Memory B cell (primary cell): ENCODE data around the gene TMEM184C.
A peak's percentile ranks its signal among the peaks of the same experiment; 100 is the strongest.

ENCODE experiments used
- ATAC-seq: fragments of 150-1000 bp; cut with Tn5 transposase; 2 replicates; pipeline ENCODE4 v1.10.0; 2021; ENCODE audit warnings: low read depth, mild to moderate bottlenecking, moderate library complexity
- DNase-seq, 2 donors: peaks; one replicate each; pipeline ENCODE4 v3.0.0; 2022; ENCODE audit warnings: low spot score in 2 of 2
- H3K27ac Mint-ChIP-seq: one replicate; pipeline ENCODE4 v1.8.0; 2022; ENCODE audit warnings: mild to moderate bottlenecking, moderate library complexity, mixed read lengths
- H3K27me3 Mint-ChIP-seq: one replicate; pipeline ENCODE4 v1.8.0; 2022; ENCODE audit warnings: mixed read lengths
- H3K36me3 Mint-ChIP-seq: one replicate; pipeline ENCODE4 v1.8.0; 2022; ENCODE audit warnings: mild to moderate bottlenecking, mixed read lengths
- H3K4me1 Mint-ChIP-seq: one replicate; pipeline ENCODE4 v1.8.0; 2022; ENCODE audit warnings: mixed read lengths
- H3K4me3 Mint-ChIP-seq: one replicate; pipeline ENCODE4 v1.8.0; 2022; ENCODE audit warnings: mild to moderate bottlenecking, moderate library complexity, mixed read lengths
- H3K9me3 Mint-ChIP-seq: one replicate; pipeline ENCODE4 v1.8.0; 2022; ENCODE audit warnings: mixed read lengths

The TMEM184C gene

DNA sequence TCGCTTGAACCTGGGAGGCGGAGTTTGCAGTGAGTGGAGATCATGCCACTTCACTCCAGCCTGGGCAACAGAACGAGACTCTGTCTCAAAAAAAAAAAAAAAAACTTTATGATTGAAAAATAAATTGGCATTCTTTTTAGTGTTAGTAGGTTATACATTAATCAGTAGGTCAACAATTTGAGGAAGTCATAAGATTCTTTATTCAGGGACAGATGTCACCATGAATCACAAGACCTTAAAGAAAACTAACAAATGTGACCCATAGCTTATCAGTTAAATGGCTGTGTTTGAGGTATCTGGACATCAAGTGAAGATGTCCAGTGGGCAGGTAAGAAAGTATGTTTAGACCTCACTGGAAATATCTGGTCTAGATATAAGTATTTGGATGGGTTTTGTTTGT, 76.0 kb downstream of the TMEM184C start:
- Mint-ChIP-seq H3K4me1 (no peaks in the 10 kb centered on the region), H3K27me3 (peaks cover 13% of the 10 kb centered on the region), H3K9me3 (no peaks in the 10 kb centered on the region), H3K4me3 (no peak overlapping the region), H3K36me3 (no peaks in the 10 kb centered on the region), H3K27ac (no peak overlapping the region)
- ATAC-seq (no peak), DNase-seq (no peak)

DNA sequence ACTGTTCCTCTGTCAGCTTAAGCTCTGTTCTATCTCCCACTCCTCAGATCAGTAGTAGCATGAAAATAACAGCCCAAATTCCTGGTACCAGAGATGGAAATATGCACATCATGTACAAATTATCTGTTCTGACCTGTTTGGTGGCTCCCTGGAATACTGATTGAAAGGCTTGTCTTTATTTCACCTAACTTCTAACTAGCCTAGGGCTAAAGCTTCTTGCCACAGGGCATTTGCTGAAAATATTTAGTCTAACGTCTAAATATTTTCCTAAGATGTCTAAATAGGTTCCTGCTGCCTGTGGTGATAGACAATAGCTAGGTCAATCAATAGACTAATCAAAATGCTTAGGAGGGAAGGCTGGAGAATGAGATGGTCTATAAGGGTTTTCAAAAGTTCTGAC, 79.7 kb downstream of the TMEM184C start:
- Mint-ChIP-seq H3K27ac (no peak overlapping the region), H3K9me3 (peaks cover 1% of the 10 kb centered on the region), H3K27me3 (peaks cover 3% of the 10 kb centered on the region), H3K36me3 (no peaks in the 10 kb centered on the region), H3K4me1 (no peaks in the 10 kb centered on the region), H3K4me3 (no peak overlapping the region)
- ATAC-seq (no peak), DNase-seq (no peak)

DNA sequence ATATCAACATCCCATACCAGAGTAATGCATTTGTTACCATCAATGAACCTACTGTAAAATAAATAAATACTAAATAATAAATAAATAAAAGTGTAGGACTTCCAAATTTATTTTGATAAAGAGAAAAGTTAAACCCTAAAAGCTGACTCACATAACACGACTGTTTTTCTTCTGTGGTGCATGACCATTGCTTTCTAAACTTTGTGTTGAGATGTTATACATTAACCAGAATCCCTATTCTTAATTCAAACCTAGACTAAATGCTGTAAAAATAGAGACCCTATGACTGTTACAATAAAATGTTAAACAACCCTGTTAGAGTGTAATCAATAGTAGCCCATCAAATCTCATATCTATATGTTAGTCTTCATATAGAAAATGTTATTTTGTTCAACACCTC, 87.6 kb downstream of the TMEM184C start:
- H3K4me3 Mint-ChIP-seq = no peak overlapping the region
- no peak for ATAC-seq
- H3K9me3 Mint-ChIP-seq = peaks cover 1% of the 10 kb centered on the region
- H3K4me1 Mint-ChIP-seq = no peaks in the 10 kb centered on the region
- H3K27ac Mint-ChIP-seq = no peak overlapping the region
- H3K27me3 Mint-ChIP-seq = no peaks in the 10 kb centered on the region
- H3K36me3 Mint-ChIP-seq = no peaks in the 10 kb centered on the region
- DNase-seq = no peak

DNA sequence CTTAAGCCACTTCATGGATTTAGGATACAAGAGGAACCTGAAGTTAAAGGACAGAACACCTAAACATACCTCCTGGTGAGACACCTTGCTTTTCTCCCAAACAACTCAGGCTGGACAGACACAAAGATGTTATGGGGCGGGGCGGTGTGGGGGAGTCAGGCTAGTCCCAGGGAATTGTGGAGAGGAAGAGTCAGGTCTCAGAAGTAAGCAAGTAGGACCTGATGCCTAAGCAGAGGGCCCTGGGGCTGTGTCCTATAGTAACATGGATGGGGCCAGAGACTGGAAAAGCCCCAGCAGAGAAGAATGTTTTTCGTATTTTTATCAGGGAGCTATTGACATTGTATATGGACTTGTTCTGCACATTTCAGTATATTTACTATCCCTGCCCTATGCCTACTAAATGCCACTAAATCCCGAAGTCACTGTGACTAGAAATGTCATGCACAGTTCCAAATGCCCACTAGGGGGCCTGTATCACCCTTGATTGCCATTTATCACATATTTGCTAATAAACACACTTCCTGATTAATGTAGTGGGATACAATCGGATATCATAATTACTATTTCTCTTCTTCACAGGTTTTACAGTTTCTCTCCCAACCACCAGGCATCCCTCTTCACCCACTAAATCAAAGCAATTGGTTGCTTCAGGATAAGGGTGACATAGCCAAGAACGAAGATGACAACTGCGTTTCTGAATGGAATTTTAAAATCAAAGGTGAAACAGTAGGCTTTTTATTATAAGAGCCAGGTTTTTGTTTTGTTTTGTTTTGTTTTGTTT, 90.9 kb downstream of the TMEM184C start:
- H3K4me3 Mint-ChIP-seq = no peak overlapping the region
- H3K27me3 Mint-ChIP-seq = no peaks in the 10 kb centered on the region
- H3K27ac Mint-ChIP-seq = no peak overlapping the region
- no peaks in the 10 kb centered on the region for H3K4me1 Mint-ChIP-seq
- ATAC-seq (peak; percentile 54), DNase-seq (peak; percentile 10 to 20)
- H3K36me3 Mint-ChIP-seq = no peaks in the 10 kb centered on the region
- no peaks in the 10 kb centered on the region for H3K9me3 Mint-ChIP-seq

DNA sequence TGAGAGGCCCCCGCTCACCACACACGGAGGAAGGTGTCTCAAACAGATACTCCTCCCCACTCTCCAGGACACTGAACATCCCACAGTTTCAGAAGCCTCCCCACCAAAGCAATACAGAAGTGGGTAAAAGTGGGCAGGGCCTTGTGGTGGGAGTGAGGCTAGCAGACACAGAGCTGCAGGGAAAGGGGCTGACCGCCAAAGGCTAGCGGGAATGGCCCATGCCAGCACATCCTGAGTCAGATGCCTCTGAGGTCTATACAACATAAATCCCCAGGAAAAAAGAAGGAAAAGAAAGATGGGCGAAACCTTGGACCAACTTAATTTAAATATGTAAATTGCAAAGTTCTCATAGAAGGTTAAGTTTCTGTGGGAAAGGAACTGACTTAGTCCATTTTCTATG, 92.8 kb downstream of the TMEM184C start:
- ATAC-seq (no peak), DNase-seq (no peak)
- Mint-ChIP-seq H3K4me3 (no peak overlapping the region), H3K36me3 (no peaks in the 10 kb centered on the region), H3K27ac (no peak overlapping the region), H3K27me3 (peaks cover 2% of the 10 kb centered on the region), H3K4me1 (no peaks in the 10 kb centered on the region), H3K9me3 (no peaks in the 10 kb centered on the region)

DNA sequence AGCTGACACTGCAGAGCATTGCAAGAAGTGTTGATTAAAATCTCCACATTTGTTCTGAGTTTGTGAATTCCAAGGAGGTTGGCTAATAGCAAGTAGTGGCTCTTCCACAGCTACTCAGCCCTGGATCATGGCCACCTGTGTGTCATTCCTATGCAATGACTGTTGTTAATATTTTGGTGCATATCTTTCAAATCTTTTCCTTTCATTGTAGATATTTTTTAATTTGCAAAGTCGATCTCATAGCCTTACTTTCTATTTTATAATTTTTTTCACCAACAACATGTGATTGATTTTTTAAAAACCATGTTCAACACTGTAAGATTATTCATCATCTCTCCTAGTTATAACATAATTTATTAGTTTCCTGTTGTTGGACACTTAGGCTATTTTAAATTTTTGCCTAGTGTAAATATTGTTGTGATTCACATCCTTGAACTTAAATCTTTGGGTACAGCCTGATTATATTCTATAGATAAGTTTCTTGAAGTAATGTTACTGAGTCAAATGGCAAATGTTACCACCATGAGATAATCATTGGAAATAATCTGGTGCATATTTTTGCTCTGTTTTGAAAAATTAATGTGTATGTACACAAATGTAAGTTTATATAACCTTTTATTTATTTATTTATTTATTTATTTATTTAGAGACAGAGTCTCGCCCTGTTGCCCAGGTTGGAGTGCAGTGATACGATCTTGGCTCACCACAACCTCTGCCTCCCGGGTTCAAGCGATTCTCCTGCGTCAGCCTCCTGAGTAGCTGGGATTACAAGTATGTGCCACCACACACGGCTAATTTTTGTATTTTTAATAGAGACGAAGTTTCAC, 97.6 kb downstream of the TMEM184C start:
- Mint-ChIP-seq H3K4me3 (no peak overlapping the region), H3K27ac (no peak overlapping the region), H3K4me1 (no peaks in the 10 kb centered on the region), H3K27me3 (peaks cover 8% of the 10 kb centered on the region), H3K36me3 (no peaks in the 10 kb centered on the region), H3K9me3 (no peaks in the 10 kb centered on the region)
- DNase-seq = no peak
- no peak for ATAC-seq

DNA sequence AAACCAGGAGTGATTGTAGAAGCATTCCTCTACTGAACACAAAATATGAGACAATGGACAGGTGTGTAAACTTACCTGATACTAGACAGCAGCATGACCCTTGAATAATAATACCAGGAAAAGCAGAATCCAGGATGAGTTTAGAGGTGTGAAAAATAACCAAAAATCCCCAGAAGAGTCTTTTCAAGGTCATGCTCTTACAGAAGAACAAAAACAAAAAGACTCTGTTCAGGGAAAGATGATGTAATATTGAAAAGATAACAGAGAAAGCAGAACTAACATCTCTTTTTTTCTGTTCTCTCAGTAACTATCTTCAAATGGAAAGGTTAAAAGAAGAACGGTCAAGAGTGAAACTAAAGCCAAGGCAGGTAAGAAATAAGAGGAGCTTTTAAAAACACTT, 100.7 kb downstream of the TMEM184C start:
- DNase-seq (no peak), ATAC-seq (no peak)
- peaks cover 8% of the 10 kb centered on the region for H3K27me3 Mint-ChIP-seq
- H3K4me3 Mint-ChIP-seq = no peak overlapping the region
- H3K36me3 Mint-ChIP-seq = no peaks in the 10 kb centered on the region
- H3K4me1 Mint-ChIP-seq = no peaks in the 10 kb centered on the region
- H3K27ac Mint-ChIP-seq = no peak overlapping the region
- H3K9me3 Mint-ChIP-seq = no peaks in the 10 kb centered on the region
